Testis (tissue), 3 donors: ENCODE results near the gene ADNP2. TPM values are rescaled to one million over a fixed set of nuclear protein-coding genes. Genes with fewer than 3 reads are reported as not detected.
A peak's percentile ranks its signal among the peaks of the same experiment; 100 is the strongest.

Source experiments
- DNase-seq: peaks from one replicate; pipeline ENCODE4 v3.0.0-alpha.2; 2019
- H3K27ac ChIP-seq, 2 donors: fragments of 200-600 bp; sonication (generic); one replicate each; pipeline ENCODE4 v1.5.1; 2019
- H3K27me3 ChIP-seq: fragments of 200-600 bp; sonication (generic); one replicate; pipeline ENCODE4 v1.5.1; 2019
- H3K36me3 ChIP-seq: fragments of 200-600 bp; sonication (generic); one replicate; pipeline ENCODE4 v1.5.1; 2017; ENCODE audit warnings: low read depth; ENCODE audit errors: missing control alignments
- H3K4me1 ChIP-seq: fragments of 200-600 bp; sonication (generic); one replicate; pipeline ENCODE4 v1.5.1; 2019
- H3K4me3 ChIP-seq, 2 donors: fragments of 200-600 bp; sonication (generic); one replicate each; pipeline ENCODE4 v1.5.1; 2017 to 2019
- H3K9me3 ChIP-seq: fragments of 200-600 bp; sonication (generic); one replicate; pipeline ENCODE4 v1.5.1; 2017
- POLR2A ChIP-seq: fragments of 450-650 bp; IDR thresholded peaks from one replicate; pipeline ENCODE4 v1.6.1; 2017; ENCODE audit warnings: antibody characterized with exemption, mild to moderate bottlenecking, moderate library complexity
- WGBS, 2 donors: methylation state at CpG; one replicate each; pipeline ENCODE4 v1.1.5; 2018; 5-methylcytosine and 5-hydroxymethylcytosine counted together
- intact Hi-C: fragments of 100-400 bp; cut with DNase I; formaldehyde crosslinking; loops from one replicate; pipeline ENCODE4 v1.15.1; 2023; ENCODE audit warnings: low total_unique reads
- polyA plus RNA-seq: library from polyadenylated mRNA; stranded (reverse); fragments of 350-450 nt; fragmentation: Illumina TruSeq; extraction: RNeasy Lipid Tissue Mini Kit (QIAGEN cat#74804); gene quantifications from one replicate; pipeline ENCODE4 v1.2.3, GENCODE V29; 2014; ENCODE audit warnings: low read depth, low replicate concordance; ENCODE audit not compliant: insufficient read depth
- total RNA-seq, 2 donors: library from RNA; depleted of rRNA; stranded (reverse); fragments of >200 nt; gene quantifications; one replicate each; pipeline ENCODE4 v1.2.3, GENCODE V29; 2016
- TF ChIP-seq, protein P1 (sequence below), 3 experiments: fragments of 450-650 bp in 2 of 3; fragments of 200-600 bp in 1 of 3; sonication (generic) in 1 of 3; IDR thresholded peaks; one replicate each; pipeline ENCODE4 v1.5.1; 2016 to 2019; ENCODE audit warnings: antibody characterized with exemption in 3 of 3, mild to moderate bottlenecking in 2 of 3, moderate library complexity in 1 of 3

Gene ADNP2
- total and polyA plus RNA-seq, 3 donors from 2014 or later = 50.0 to 57.7 (median 56.8) TPM

DNA sequence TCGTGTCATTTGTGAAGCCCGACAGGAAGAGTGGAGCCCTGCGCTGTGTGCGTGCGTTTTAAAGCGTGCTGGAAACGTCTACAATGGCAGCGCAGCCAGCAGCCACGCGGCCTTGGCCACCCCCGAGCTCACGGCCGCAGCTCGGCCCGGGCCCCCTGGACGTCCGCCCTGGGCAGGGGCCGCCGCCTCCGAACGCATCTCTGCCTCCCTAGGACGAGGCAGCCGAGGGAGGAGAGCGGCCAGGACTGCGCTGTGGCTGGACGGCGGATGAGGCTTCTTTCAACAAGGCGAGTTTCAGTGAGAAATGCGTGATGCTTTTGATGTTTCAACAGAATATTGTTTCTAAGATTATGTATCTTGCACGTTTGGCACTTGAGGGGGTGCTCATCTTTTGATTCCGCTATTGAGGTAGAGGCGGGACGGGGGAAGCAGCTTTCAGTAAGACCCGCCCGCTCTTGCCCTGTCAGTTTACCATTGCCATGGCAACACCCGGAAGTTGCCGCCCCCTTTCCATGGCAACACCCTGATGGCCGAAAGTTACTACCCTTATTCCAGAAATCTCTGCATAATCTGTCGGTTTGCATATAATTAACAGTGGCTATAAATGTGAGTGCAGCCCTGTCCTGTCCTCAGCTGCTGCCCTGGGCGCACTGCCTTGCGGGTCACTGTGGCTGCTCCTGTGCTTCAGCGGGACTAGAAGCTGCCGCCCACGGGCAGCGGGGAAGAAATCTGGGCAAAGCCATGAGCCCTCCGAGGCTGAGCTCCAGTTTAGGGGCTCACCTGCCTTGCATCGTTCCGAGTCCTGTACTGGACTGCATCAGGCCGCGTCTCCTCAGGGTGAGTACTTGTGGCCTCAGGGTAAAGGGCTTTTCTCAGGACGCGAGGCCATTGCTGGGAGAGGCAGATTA is 38.6 kb downstream of the ADNP2 start:
- Histone ChIP-seq H3K4me1 (no peaks in the 10 kb centered on the region), H3K27me3 (no peaks in the 10 kb centered on the region), H3K4me3 (peak overlapping the region; percentile 71 to 73), H3K36me3 (no peaks in the 10 kb centered on the region), H3K27ac (peak overlapping the region; percentile 28 to 56), H3K9me3 (no peaks in the 10 kb centered on the region)
- no peak for TF ChIP-seq POLR2A
- TF ChIP-seq, protein P1, sequence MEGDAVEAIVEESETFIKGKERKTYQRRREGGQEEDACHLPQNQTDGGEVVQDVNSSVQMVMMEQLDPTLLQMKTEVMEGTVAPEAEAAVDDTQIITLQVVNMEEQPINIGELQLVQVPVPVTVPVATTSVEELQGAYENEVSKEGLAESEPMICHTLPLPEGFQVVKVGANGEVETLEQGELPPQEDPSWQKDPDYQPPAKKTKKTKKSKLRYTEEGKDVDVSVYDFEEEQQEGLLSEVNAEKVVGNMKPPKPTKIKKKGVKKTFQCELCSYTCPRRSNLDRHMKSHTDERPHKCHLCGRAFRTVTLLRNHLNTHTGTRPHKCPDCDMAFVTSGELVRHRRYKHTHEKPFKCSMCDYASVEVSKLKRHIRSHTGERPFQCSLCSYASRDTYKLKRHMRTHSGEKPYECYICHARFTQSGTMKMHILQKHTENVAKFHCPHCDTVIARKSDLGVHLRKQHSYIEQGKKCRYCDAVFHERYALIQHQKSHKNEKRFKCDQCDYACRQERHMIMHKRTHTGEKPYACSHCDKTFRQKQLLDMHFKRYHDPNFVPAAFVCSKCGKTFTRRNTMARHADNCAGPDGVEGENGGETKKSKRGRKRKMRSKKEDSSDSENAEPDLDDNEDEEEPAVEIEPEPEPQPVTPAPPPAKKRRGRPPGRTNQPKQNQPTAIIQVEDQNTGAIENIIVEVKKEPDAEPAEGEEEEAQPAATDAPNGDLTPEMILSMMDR (IDR thresholded peaks at IDR 0.05) = no peak
- 16 to 21% methylated on average over 17 to 51 of the region's 52 CpGs for WGBS, 2 donors
- DNase-seq = peak; percentile 97
- intact Hi-C loops = no loop called here

DNA sequence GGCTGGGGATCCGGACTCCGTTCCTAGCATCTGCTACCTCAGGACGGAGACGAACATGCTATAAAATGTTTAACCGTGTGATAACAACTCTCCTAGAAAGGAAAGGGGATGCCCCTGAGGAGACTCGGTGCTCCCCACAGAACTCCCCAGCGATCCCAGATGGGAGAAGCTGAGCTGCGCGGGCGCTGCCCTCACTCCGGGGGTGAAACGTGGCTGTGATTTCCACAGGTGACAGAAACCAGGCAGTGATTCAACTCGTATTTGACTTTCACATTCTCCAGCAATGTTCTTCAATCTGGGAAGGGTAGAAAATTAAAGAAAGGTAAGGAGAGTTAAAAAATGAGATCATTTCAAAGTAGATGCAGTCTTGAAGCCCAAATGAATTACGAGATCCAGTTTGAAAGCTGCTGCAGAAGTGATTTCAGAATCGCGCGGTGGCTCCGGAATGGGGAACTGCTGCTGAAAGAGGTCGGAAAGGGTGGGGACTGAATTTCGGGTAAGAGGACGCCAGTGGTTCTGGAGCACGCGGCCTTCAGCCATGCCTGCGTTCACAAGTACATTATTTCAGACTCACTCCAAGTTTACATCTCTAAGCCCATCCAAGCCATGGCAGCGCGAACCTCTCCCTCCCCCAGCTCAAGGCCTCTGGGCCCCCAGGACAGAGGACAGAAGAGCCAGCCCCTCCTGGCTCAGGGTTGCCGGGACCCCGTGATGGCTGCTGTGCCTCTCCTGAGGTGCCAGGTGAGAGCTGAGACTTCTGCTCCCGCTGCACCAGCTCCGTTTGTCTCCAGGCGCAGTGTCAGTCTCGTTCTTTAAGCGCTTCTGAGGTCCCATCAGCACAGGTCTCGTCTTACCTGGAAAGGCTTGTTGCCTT is 39.5 kb downstream of the ADNP2 start:
- no peak for DNase-seq
- Histone ChIP-seq H3K27ac (peak overlapping the region; percentile 28 to 56), H3K4me1 (no peaks in the 10 kb centered on the region), H3K27me3 (no peaks in the 10 kb centered on the region), H3K4me3 (peak overlapping the region; percentile 71 to 73), H3K9me3 (no peaks in the 10 kb centered on the region), H3K36me3 (no peaks in the 10 kb centered on the region)
- TF ChIP-seq POLR2A = no peak
- TF ChIP-seq, protein P1 (IDR thresholded peaks at IDR 0.05) = no peak
- 41 to 48% methylated on average over 33 to 34 of the region's 34 CpGs for WGBS, 2 donors
- intact Hi-C loops = no loop called here

DNA sequence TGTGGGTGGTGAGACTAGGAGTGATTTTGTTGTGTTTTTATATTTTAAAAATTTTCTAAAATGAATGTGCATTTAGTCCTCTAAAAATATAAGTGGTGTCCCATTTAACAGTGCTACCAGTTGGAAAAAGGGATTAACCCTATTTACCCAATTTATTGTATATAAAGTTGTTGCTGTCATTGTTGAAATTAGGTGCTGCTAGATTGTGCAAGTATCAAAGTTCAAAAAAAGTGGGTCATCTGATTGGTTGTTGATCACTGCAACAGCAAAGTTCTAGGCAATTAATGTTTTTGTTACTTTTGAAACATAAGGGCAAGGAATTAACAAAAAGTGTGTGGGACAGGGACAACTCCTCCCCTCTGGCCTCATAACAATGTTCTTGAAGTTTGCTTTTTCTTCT is 40.6 kb downstream of the ADNP2 start:
- no peak for DNase-seq
- no peaks in the 10 kb centered on the region for H3K27me3 ChIP-seq
- intact Hi-C loops = no loop called here
- no peak overlapping the region for H3K27ac ChIP-seq
- TF ChIP-seq, protein P1 (IDR thresholded peaks at IDR 0.05) = no peak
- TF ChIP-seq POLR2A = no peak
- no peak overlapping the region for H3K4me3 ChIP-seq
- H3K36me3 ChIP-seq = no peaks in the 10 kb centered on the region
- H3K9me3 ChIP-seq = no peaks in the 10 kb centered on the region
- no peaks in the 10 kb centered on the region for H3K4me1 ChIP-seq

DNA sequence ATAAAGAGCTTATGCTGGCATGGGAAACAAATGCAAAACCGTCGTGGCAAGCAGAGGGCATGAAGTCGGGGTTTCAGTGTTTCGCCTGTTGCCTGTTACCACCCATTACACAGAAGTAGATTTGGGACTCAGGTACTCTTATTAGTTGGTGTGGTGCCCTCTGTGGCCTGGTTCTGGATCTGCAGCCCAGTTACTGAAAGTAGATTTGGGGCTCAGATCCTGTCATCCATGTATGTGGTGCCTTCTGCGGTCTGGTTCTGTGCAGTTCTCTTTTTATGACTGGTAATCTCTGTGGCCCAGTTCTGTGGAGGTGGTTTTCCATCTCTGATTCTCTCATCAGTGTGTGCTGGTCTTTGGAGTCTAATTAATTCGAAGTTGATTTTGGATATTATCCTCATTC is 45.2 kb downstream of the ADNP2 start:
- H3K4me1 ChIP-seq = no peaks in the 10 kb centered on the region
- TF ChIP-seq, protein P1 (IDR thresholded peaks at IDR 0.05) = peak in 1 of 3 experiments; percentile 25
- TF ChIP-seq POLR2A = no peak
- H3K36me3 ChIP-seq = no peaks in the 10 kb centered on the region
- no peaks in the 10 kb centered on the region for H3K27me3 ChIP-seq
- no peak for DNase-seq
- no peak overlapping the region for H3K4me3 ChIP-seq
- no peak overlapping the region for H3K27ac ChIP-seq
- intact Hi-C loops = no loop called here
- 78 to 81% methylated on average over 6 of the region's 6 CpGs for WGBS, 2 donors
- H3K9me3 ChIP-seq = no peaks in the 10 kb centered on the region
